WERI-Rb-1 (cell line): ENCODE data around the gene MRPL20.
"Not testable (repeated sequence)": the region's sequence is repeated elsewhere in the genome, so short reads cannot be mapped to it uniquely, and the experiment has no call there.

Source experiments
- DNase-seq: peaks from one replicate; pipeline ENCODE4 v3.0.0-alpha.2; 2020
- H3K27ac ChIP-seq: fragments of 250-450 bp; sonication (Bioruptor Pico); 2 replicates; pipeline ENCODE4 v1.5.1; 2020; ENCODE audit warnings: mild to moderate bottlenecking, moderate library complexity
- H3K27me3 ChIP-seq: fragments of 250-450 bp; sonication (Bioruptor Pico); 2 replicates; pipeline ENCODE4 v1.5.1; 2021; ENCODE audit warnings: mild to moderate bottlenecking, low read depth, moderate library complexity; ENCODE audit not compliant: insufficient read depth, severe bottlenecking
- H3K36me3 ChIP-seq: fragments of 250-450 bp; sonication (Bioruptor Pico); 2 replicates; pipeline ENCODE4 v1.5.1; 2020; ENCODE audit warnings: mild to moderate bottlenecking, moderate library complexity
- H3K4me3 ChIP-seq: 2 replicates; pipeline ENCODE4 v1.5.1; 2011; ENCODE audit warnings: low read depth, mild to moderate bottlenecking, control low read depth, low read length
- H3K9me3 ChIP-seq: fragments of 250-450 bp; sonication (Bioruptor Pico); 2 replicates; pipeline ENCODE4 v1.5.1; 2021; ENCODE audit warnings: mild to moderate bottlenecking, moderate library complexity; ENCODE audit not compliant: severe bottlenecking
- CTCF ChIP-seq: IDR thresholded peaks from 2 replicates; pipeline ENCODE4 v1.5.1; 2011; ENCODE audit warnings: low read depth, mild to moderate bottlenecking, control low read depth, inconsistent platforms, low read length

MRPL20 gene

GRCh38 chr1:1419363-1419812 lies 12.3 kb upstream of the MRPL20 start:
- Histone ChIP-seq H3K4me3 (no peak overlapping the region), H3K36me3 (no peaks in the 10 kb centered on the region), H3K9me3 (no peaks in the 10 kb centered on the region), H3K27ac (no peak overlapping the region), H3K27me3 (no peaks in the 10 kb centered on the region)
- DNase-seq, result no peak
- TF ChIP-seq CTCF, result no peak

GRCh38 chr1:1418464-1419362 lies 11.6 kb upstream of the MRPL20 start:
- no peaks in the 10 kb centered on the region for H3K9me3 ChIP-seq
- H3K27me3 ChIP-seq, result no peaks in the 10 kb centered on the region
- no peak for TF ChIP-seq CTCF
- DNase-seq, result no peak
- H3K27ac ChIP-seq, result peak overlapping the region; percentile 21; the same call in 1 of the 2 replicates
- no peaks in the 10 kb centered on the region for H3K36me3 ChIP-seq
- no peak overlapping the region for H3K4me3 ChIP-seq

GRCh38 chr1:1417825-1418463 lies 10.9 kb upstream of the MRPL20 start:
- H3K27ac ChIP-seq, H3K4me3 ChIP-seq, DNase-seq, H3K27me3 ChIP-seq, H3K36me3 ChIP-seq, H3K9me3 ChIP-seq: not testable (repeated sequence)

- not testable (repeated sequence) for H3K9me3 ChIP-seq, H3K27me3 ChIP-seq, H3K36me3 ChIP-seq, H3K4me3 ChIP-seq, H3K27ac ChIP-seq
- peak; percentile 54 for DNase-seq
Observed at GRCh38 chr1:1417396-1417795, 10.3 kb upstream of the MRPL20 start.

- Histone ChIP-seq H3K4me3 (no peak overlapping the region), H3K27ac (no peak overlapping the region), H3K27me3 (no peaks in the 10 kb centered on the region), H3K9me3 (peaks cover 3% of the 10 kb centered on the region), H3K36me3 (no peaks in the 10 kb centered on the region)
- no peak for DNase-seq
- no peak for TF ChIP-seq CTCF
Observed at GRCh38 chr1:1415751-1416150, 8.7 kb upstream of the MRPL20 start.

- H3K27me3 ChIP-seq, H3K4me3 ChIP-seq, H3K9me3 ChIP-seq, DNase-seq, H3K27ac ChIP-seq, H3K36me3 ChIP-seq: not testable (repeated sequence)
Observed at GRCh38 chr1:1412311-1412902, 5.3 kb upstream of the MRPL20 start.

- no peak for DNase-seq
- no peak overlapping the region for H3K27ac ChIP-seq
- no peak overlapping the region for H3K4me3 ChIP-seq
- H3K9me3 ChIP-seq, result peaks cover 3% of the 10 kb centered on the region
- TF ChIP-seq CTCF, result no peak
- no peaks in the 10 kb centered on the region for H3K27me3 ChIP-seq
- peaks cover 6% of the 10 kb centered on the region for H3K36me3 ChIP-seq
Observed at GRCh38 chr1:1411626-1412025, 4.5 kb upstream of the MRPL20 start.

- not testable (repeated sequence) for H3K27me3 ChIP-seq, H3K4me3 ChIP-seq, H3K9me3 ChIP-seq, DNase-seq
- Histone ChIP-seq H3K27ac (peak overlapping the region; percentile 52), H3K36me3 (peaks cover 17% of the 10 kb centered on the region)
Observed at GRCh38 chr1:1410238-1410637, 3.1 kb upstream of the MRPL20 start.
